Neural cell (in vitro differentiated cells): ENCODE measurements around the gene PCBD2.

Experiments used
- CTCF ChIP-seq: fragments of 450-650 bp; IDR thresholded peaks from 2 replicates; pipeline ENCODE4 v1.5.1; 2014; ENCODE audit warnings: antibody characterized with exemption, mild to moderate bottlenecking, moderate library complexity; ENCODE audit not compliant: poor library complexity, severe bottlenecking
- POLR2AphosphoS5 ChIP-seq: IDR thresholded peaks from 2 replicates; pipeline ENCODE4 v1.6.1; 2012
- SMC3 ChIP-seq: fragments of 450-650 bp; conservative IDR thresholded peaks from 2 replicates; pipeline ENCODE4 v1.6.1; 2014; ENCODE audit warnings: antibody characterized with exemption, mild to moderate bottlenecking, moderate library complexity; ENCODE audit not compliant: poor library complexity

- TF ChIP-seq CTCF (no peak), SMC3 (no peak), POLR2AphosphoS5 (no peak)
These were observed 89.7 kb downstream of the PCBD2 start for GRCh38 chr5:134994560-134995156.
